MCF 10A (cell line): ENCODE measurements around the gene TOMT. TPM values are rescaled to one million over a fixed set of nuclear protein-coding genes. Genes with fewer than 3 reads are reported as not detected.

Experiments used
- BruUV-seq: library from RNA; stranded (reverse); fragments of 400-500 nt; replicated peaks from 2 replicates; lab custom pipeline; 2021; lab: Mats Ljungman, UMichigan
- CTCF ChIA-PET: fragments of 300-600 bp; sonication (Branson Sonifier 250); formaldehyde crosslinking; extraction: SDS; loops from one replicate; lab custom pipeline; 2021; ENCODE audit warnings: antibody characterized with exemption, inconsistent platforms; lab: Yijun Ruan, JAX
- POLR2A ChIA-PET: fragments of 300-600, 350-650 bp; sonication (Branson Sonifier 250); formaldehyde crosslinking; extraction: SDS; loops from one replicate; lab custom pipeline; 2020; ENCODE audit warnings: antibody characterized with exemption, inconsistent platforms; lab: Yijun Ruan, JAX
- DNase-seq: peaks from one replicate; pipeline ENCODE4 v3.0.0-alpha.2; 2018; ENCODE audit not compliant: unreplicated experiment
- H3K27ac Mint-ChIP-seq: one replicate; pipeline ENCODE4 v1.8.0; 2022; ENCODE audit warnings: mild to moderate bottlenecking, low read depth, mixed read lengths; ENCODE audit not compliant: unreplicated experiment
- H3K27me3 Mint-ChIP-seq: one replicate; pipeline ENCODE4 v1.8.0; 2022; ENCODE audit warnings: mixed read lengths; ENCODE audit not compliant: insufficient read depth, unreplicated experiment
- H3K36me3 Mint-ChIP-seq: one replicate; pipeline ENCODE4 v1.8.0; 2022; ENCODE audit warnings: mild to moderate bottlenecking, moderate library complexity, mixed read lengths; ENCODE audit not compliant: insufficient read depth, unreplicated experiment
- H3K4me1 Mint-ChIP-seq: one replicate; pipeline ENCODE4 v1.8.0; 2022; ENCODE audit warnings: mixed read lengths; ENCODE audit not compliant: insufficient read depth, unreplicated experiment
- H3K4me3 Mint-ChIP-seq: one replicate; pipeline ENCODE4 v1.8.0; 2022; ENCODE audit warnings: mild to moderate bottlenecking, moderate library complexity, mixed read lengths; ENCODE audit not compliant: unreplicated experiment
- H3K9me3 Mint-ChIP-seq: one replicate; pipeline ENCODE4 v1.8.0; 2022; ENCODE audit warnings: mixed read lengths; ENCODE audit not compliant: unreplicated experiment
- intact Hi-C: fragments of 100-400 bp; cut with micrococcal nuclease; formaldehyde crosslinking; loops from 2 replicates; pipeline ENCODE4 v1.14.1; 2022
- microRNA-seq: library from miRNA; unstranded; fragments of <30 nt; microRNA quantifications from one replicate; pipeline ENCODE4 v1.2.0, GENCODE V29; 2022
- total RNA-seq: library from RNA; stranded (reverse); gene quantifications from 2 replicates; pipeline ENCODE4 v1.2.3, GENCODE V29; 2022
- TF ChIP-seq, protein P1 (sequence below): fragments of 200-600 bp; IDR thresholded peaks from one replicate; pipeline ENCODE4 v1.8.0; 2022; ENCODE audit warnings: antibody characterized with exemption, mild to moderate bottlenecking; ENCODE audit not compliant: unreplicated experiment

The TOMT gene
- total RNA-seq, 1 experiment from 2014 or later = not detected

DNA sequence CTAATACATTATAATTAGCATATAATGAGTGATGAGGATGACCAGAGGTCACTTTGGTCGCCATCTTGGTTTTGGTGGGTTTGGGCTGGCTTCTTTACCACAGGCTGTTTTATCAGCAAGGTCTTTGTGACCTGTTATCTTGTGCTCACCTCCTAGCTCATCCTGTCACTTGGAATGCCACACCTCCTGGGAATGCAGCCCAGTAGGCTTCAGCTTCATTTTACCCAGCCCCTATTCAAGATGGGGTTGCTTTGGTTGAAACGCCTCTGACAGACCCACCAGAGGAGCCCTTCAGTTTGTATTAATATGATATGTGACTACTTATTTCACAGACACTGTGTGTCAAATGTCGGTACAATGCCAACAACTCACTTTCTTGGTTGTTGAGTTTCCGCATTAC lies 50.0 kb downstream of the TOMT start:
- Mint-ChIP-seq H3K9me3 (no peaks in the 10 kb centered on the region), H3K36me3 (no peaks in the 10 kb centered on the region), H3K27me3 (no peaks in the 10 kb centered on the region), H3K27ac (no peak overlapping the region), H3K4me1 (no peaks in the 10 kb centered on the region), H3K4me3 (no peak overlapping the region)
- intact Hi-C loops = no loop called here
- ChIA-PET CTCF (interaction anchor here (1.5 to 6.5 kb wide), 2 partner anchors 9 to 12 kb away, joined by 7 to 46 read pairs; no protein-coding TSS in a partner anchor), POLR2A (interaction anchor here (0.6 to 3.0 kb wide), 7 partner anchors 9 to 43 kb away, joined by 3 to 14 read pairs (median 4); partner anchors contain the start of gene ANAPC15)
- TF ChIP-seq, protein P1, sequence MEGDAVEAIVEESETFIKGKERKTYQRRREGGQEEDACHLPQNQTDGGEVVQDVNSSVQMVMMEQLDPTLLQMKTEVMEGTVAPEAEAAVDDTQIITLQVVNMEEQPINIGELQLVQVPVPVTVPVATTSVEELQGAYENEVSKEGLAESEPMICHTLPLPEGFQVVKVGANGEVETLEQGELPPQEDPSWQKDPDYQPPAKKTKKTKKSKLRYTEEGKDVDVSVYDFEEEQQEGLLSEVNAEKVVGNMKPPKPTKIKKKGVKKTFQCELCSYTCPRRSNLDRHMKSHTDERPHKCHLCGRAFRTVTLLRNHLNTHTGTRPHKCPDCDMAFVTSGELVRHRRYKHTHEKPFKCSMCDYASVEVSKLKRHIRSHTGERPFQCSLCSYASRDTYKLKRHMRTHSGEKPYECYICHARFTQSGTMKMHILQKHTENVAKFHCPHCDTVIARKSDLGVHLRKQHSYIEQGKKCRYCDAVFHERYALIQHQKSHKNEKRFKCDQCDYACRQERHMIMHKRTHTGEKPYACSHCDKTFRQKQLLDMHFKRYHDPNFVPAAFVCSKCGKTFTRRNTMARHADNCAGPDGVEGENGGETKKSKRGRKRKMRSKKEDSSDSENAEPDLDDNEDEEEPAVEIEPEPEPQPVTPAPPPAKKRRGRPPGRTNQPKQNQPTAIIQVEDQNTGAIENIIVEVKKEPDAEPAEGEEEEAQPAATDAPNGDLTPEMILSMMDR = no peak
- BruUV-seq = no TSS peak
- DNase-seq = no peak

DNA sequence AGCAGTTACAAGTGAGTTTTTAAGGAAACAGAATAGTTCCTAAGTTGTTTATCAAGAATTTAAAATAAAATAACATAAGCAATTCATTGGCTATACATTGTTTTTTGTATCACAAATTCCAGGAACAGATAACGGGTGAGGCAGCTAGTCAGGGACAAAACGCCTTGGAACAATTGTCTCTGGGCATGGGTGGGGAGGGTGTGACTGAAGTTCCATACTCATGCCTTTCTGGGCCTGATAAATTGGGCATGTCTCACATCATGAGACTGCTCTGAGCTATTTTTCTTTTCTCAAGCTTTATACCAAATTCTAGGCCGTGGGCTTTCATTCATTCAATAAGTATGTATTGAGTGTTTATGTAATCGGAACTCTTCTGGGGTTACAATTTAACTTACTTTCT lies 51.4 kb downstream of the TOMT start:
- BruUV-seq = no TSS peak
- H3K36me3 Mint-ChIP-seq = no peaks in the 10 kb centered on the region
- POLR2A ChIA-PET = interaction anchor here (0.6 to 3.0 kb wide), 8 partner anchors 10 to 1781 kb away, joined by 3 to 14 read pairs (median 5); partner anchors contain the start of genes ANAPC15 and DHCR7
- CTCF ChIA-PET = interaction anchor here (1.0 to 6.5 kb wide), 3 partner anchors 10 to 27 kb away, joined by 4 to 46 read pairs (median 7); no protein-coding TSS in a partner anchor
- intact Hi-C loops = no loop called here
- H3K4me3 Mint-ChIP-seq = no peak overlapping the region
- H3K27me3 Mint-ChIP-seq = no peaks in the 10 kb centered on the region
- DNase-seq = no peak
- no peaks in the 10 kb centered on the region for H3K4me1 Mint-ChIP-seq
- no peak overlapping the region for H3K27ac Mint-ChIP-seq
- no peaks in the 10 kb centered on the region for H3K9me3 Mint-ChIP-seq
- TF ChIP-seq, protein P1 = no peak

Small RNA genes lying within 50 kb of the gene (microRNA-seq; reads per million reads assigned to microRNA genes)
- gene MIR3165 = 0.53 reads per million

Other genes with a start within 250 kb of the TOMT start
- not detected in 2 replicates for gene DEFB131B, start 227.5 kb upstream of the TOMT start, total RNA-seq
- 5.9 and 8.4 TPM in 2 replicates for gene XNDC1N, start 177.3 kb upstream of the TOMT start, total RNA-seq
- 27.8 and 29.8 TPM in 2 replicates for gene RNF121, start 176.9 kb upstream of the TOMT start, total RNA-seq
- gene IL18BP, start 107.0 kb upstream of the TOMT start, total RNA-seq = 5.1 and 8.2 TPM in 2 replicates
- gene NUMA1, start 25.4 kb upstream of the TOMT start, total RNA-seq = 109 and 113 TPM in 2 replicates
- gene LRRC51, start 25.1 kb upstream of the TOMT start, total RNA-seq = 9.3 and 9.5 TPM in 2 replicates
- 76.9 and 82.4 TPM in 2 replicates for gene LAMTOR1, start 2.6 kb upstream of the TOMT start, total RNA-seq
- gene ANAPC15, start 6.8 kb downstream of the TOMT start, total RNA-seq = 52.2 and 63.6 TPM in 2 replicates
- 2.0 and 2.6 TPM in 2 replicates for gene FOLR3, start 29.8 kb downstream of the TOMT start, total RNA-seq
- gene FOLR1, start 86.2 kb downstream of the TOMT start, total RNA-seq = 0.40 TPM in 1 of 2 replicates, not detected in the other
- gene FOLR2, start 110.9 kb downstream of the TOMT start, total RNA-seq = not detected in 2 replicates
- 90.2 and 104 TPM in 2 replicates for gene INPPL1, start 118.8 kb downstream of the TOMT start, total RNA-seq
- gene PHOX2A, start 138.3 kb downstream of the TOMT start, total RNA-seq = not detected in 2 replicates